HG02623 (cell line): ENCODE measurements around the gene MYH6.

ENCODE experiments used
- ATAC-seq: cut with Tn5 transposase; IDR thresholded peaks from one replicate; pipeline ENCODE4 v1.9.1; 2021; ENCODE audit warnings: moderate library complexity; ENCODE audit not compliant: unreplicated experiment

The MYH6 gene

DNA sequence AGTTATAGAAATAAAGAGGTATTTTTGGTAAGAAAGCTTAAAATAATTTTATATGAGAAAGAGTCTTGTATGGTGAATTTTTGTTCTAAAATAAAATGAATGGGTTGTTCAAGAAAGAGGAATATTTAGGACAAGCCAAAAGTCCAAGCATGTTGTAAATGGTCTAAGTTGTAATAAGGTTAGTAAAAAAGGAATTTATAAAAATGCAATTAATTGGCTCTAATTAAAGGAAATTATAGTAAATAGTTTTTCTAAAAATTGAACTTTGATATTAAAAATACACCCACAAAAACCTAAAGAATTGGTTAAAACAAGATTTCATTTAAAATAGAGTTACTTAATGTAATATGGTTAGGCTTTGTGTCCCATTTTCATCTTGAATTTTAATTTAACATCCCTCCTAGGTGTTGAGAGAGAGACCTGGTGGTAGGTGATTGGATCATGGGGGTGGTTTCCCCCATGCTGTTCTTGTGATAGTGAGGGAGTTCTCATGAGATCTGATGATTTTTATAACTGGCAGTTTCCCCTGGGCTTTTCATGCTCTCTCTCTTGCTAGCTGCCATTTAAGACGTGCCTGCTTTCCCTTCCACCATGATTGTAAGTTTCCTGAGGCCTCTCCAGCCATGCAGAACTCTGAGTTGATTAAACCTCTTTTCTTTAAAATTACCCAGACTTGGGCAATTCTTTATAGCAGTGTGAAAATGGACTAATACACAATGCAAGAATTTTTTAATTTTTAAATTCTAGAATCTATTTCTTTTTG is 68.4 kb downstream of the MYH6 start:
- no peak for ATAC-seq

DNA sequence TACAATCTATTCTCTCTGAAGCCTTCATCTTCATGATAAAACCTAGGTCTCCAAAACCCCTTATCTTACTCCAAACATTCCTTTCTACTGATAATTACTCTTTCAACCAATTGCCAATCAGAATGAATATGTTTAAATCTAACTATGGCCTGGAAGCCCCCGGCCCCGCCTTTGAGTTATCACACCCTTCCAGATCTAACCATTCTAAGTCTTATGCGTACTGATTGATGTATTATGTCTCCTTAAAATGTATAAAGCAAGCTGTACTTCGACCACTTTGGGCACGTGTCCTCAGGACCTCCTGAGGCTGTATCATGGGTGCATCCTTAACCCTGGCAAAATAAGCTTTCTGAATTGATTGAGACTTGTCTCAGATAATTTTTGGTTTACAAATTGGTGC is 72.5 kb downstream of the MYH6 start:
- ATAC-seq: no peak
